Trophoblast cell (in vitro differentiated cells and primary cell): ENCODE measurements around the gene ZNF488.

Experiments
- DNase-seq, 2 donors: peaks; one replicate each; pipeline ENCODE4 v3.0.0-alpha.2; 2016
- H2AFZ ChIP-seq: 2 replicates; pipeline ENCODE4 v1.6.1; 2013; ENCODE audit warnings: low read length, moderate library complexity, mild to moderate bottlenecking; ENCODE audit not compliant: insufficient read depth, poor library complexity
- H2AK5ac ChIP-seq: 2 replicates; pipeline ENCODE4 v1.6.1; 2013; ENCODE audit warnings: mild to moderate bottlenecking, low read length
- H2BK120ac ChIP-seq: 2 replicates; pipeline ENCODE4 v1.6.1; 2013; ENCODE audit warnings: low read length, mild to moderate bottlenecking, moderate library complexity; ENCODE audit not compliant: insufficient read depth, poor library complexity
- H2BK12ac ChIP-seq: 2 replicates; pipeline ENCODE4 v1.6.1; 2013; ENCODE audit warnings: mild to moderate bottlenecking, low read length, moderate library complexity
- H2BK5ac ChIP-seq: 2 replicates; pipeline ENCODE4 v1.6.1; 2013; ENCODE audit warnings: low read length, low read depth, moderate library complexity, mild to moderate bottlenecking; ENCODE audit not compliant: poor library complexity
- H3K14ac ChIP-seq: 2 replicates; pipeline ENCODE4 v1.6.1; 2013; ENCODE audit warnings: mild to moderate bottlenecking, low read length
- H3K18ac ChIP-seq: 2 replicates; pipeline ENCODE4 v1.6.1; 2013; ENCODE audit warnings: mild to moderate bottlenecking, low read length
- H3K23ac ChIP-seq: 2 replicates; pipeline ENCODE4 v1.6.1; 2013; ENCODE audit warnings: low read length
- H3K27ac ChIP-seq: 2 replicates; pipeline ENCODE4 v1.5.1; 2013; ENCODE audit warnings: low read depth, mild to moderate bottlenecking, inconsistent platforms, low read length, moderate library complexity
- H3K27me3 ChIP-seq: 2 replicates; pipeline ENCODE4 v1.6.1; 2013; ENCODE audit warnings: inconsistent platforms, mild to moderate bottlenecking, low read length, moderate library complexity; ENCODE audit not compliant: insufficient read depth
- H3K36me3 ChIP-seq, 2 experiments: 1 replicate in 1 of 2; 2 replicates in 1 of 2; pipeline ENCODE4 v1.6.1; 2013; ENCODE audit warnings: low read length in 2 of 2, mild to moderate bottlenecking in 2 of 2, moderate library complexity in 1 of 2; ENCODE audit not compliant: insufficient read depth in 2 of 2, control insufficient read depth in 1 of 2
- H3K4ac ChIP-seq: 2 replicates; pipeline ENCODE4 v1.6.1; 2013; ENCODE audit warnings: low read depth, mild to moderate bottlenecking, low read length, moderate library complexity
- H3K4me1 ChIP-seq, 2 experiments: 1 replicate in 1 of 2; 2 replicates in 1 of 2; pipeline ENCODE4 v1.6.1; 2013; ENCODE audit warnings: low read length in 2 of 2, mild to moderate bottlenecking in 2 of 2, moderate library complexity in 1 of 2; ENCODE audit not compliant: insufficient read depth in 2 of 2, control insufficient read depth in 1 of 2
- H3K4me2 ChIP-seq: 2 replicates; pipeline ENCODE4 v1.6.1; 2013; ENCODE audit warnings: inconsistent platforms, mild to moderate bottlenecking, low read length, moderate library complexity
- H3K4me3 ChIP-seq: 2 replicates; pipeline ENCODE4 v1.5.1; 2013; ENCODE audit warnings: mild to moderate bottlenecking, low read depth, low read length, inconsistent platforms
- H3K79me1 ChIP-seq: one replicate; pipeline ENCODE4 v1.6.1; 2013; ENCODE audit warnings: low read length
- H3K79me2 ChIP-seq: 2 replicates; pipeline ENCODE4 v1.6.1; 2013; ENCODE audit warnings: low read length, mild to moderate bottlenecking; ENCODE audit not compliant: control insufficient read depth, insufficient read depth, poor library complexity
- H3K9ac ChIP-seq: 2 replicates; pipeline ENCODE4 v1.6.1; 2013; ENCODE audit warnings: mild to moderate bottlenecking, low read length
- H3K9me3 ChIP-seq: 2 replicates; pipeline ENCODE4 v1.6.1; 2013; ENCODE audit warnings: low read depth, mild to moderate bottlenecking, control low read depth, inconsistent platforms, low read length; ENCODE audit not compliant: insufficient read depth
- H4K12ac ChIP-seq: 2 replicates; pipeline ENCODE4 v1.6.1; 2013; ENCODE audit warnings: low read depth, mild to moderate bottlenecking, low read length, moderate library complexity
- H4K8ac ChIP-seq: 2 replicates; pipeline ENCODE4 v1.6.1; 2013; ENCODE audit warnings: low read depth, mild to moderate bottlenecking, low read length, moderate library complexity
- H4K91ac ChIP-seq: one replicate; pipeline ENCODE4 v1.6.1; 2013; ENCODE audit warnings: low read depth, mild to moderate bottlenecking, low read length, moderate library complexity
- WGBS: extraction: QIAGEN DNeasy Blood & Tissue Kit; methylation state at CpG from one replicate; pipeline ENCODE4 v1.1.7; 2013; ENCODE audit warnings: missing lambda C conversion rate; ENCODE audit not compliant: insufficient read length, insufficient coverage; ENCODE audit errors: extremely low coverage; 5-methylcytosine and 5-hydroxymethylcytosine counted together

The ZNF488 gene

DNA sequence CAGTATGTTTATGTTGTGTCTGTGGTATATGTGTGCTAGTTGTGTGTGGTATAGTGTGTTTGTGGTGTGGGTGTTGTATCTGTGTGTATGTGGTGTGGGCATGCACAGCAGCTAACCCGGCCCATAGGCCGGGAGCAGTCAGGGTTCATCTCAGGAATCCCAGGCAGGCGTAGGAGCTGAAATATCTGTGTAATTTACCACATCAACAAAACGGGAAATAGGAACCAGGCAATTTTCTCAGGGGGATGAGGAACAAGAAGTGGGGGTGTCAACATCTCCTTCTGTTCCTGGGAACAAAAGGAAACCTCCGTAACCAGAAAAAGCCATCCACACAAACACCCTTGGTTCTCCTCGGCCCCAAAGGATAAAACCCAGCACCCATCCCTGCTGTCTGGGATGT, 24.5 kb upstream of the ZNF488 start:
- Histone ChIP-seq H4K91ac (peak overlapping the region; percentile 63), H2AK5ac (no peak overlapping the region), H3K4me2 (no peak overlapping the region), H3K79me2 (peaks cover 6% of the 10 kb centered on the region), H4K12ac (no peak overlapping the region), H4K8ac (no peak overlapping the region), H3K4me3 (no peak overlapping the region), H3K27me3 (no peaks in the 10 kb centered on the region), H2BK120ac (no peak overlapping the region), H3K36me3 (peaks cover 0 to 2% of the 10 kb centered on the region in 2 experiments), H3K18ac (no peak overlapping the region), H2BK5ac (no peak overlapping the region), H3K23ac (no peak overlapping the region), H3K9me3 (peaks cover 2% of the 10 kb centered on the region), H3K79me1 (peaks cover 38% of the 10 kb centered on the region), H3K4ac (no peak overlapping the region), H3K14ac (peak overlapping the region; percentile 11), H3K9ac (no peak overlapping the region), H3K4me1 (peaks cover 38 to 40% of the 10 kb centered on the region in 2 experiments), H2BK12ac (no peak overlapping the region), H2AFZ (no peak overlapping the region), H3K27ac (no peak overlapping the region)
- no CpG with 5 or more reads among the region's 6 CpGs for WGBS
- no peak for DNase-seq

DNA sequence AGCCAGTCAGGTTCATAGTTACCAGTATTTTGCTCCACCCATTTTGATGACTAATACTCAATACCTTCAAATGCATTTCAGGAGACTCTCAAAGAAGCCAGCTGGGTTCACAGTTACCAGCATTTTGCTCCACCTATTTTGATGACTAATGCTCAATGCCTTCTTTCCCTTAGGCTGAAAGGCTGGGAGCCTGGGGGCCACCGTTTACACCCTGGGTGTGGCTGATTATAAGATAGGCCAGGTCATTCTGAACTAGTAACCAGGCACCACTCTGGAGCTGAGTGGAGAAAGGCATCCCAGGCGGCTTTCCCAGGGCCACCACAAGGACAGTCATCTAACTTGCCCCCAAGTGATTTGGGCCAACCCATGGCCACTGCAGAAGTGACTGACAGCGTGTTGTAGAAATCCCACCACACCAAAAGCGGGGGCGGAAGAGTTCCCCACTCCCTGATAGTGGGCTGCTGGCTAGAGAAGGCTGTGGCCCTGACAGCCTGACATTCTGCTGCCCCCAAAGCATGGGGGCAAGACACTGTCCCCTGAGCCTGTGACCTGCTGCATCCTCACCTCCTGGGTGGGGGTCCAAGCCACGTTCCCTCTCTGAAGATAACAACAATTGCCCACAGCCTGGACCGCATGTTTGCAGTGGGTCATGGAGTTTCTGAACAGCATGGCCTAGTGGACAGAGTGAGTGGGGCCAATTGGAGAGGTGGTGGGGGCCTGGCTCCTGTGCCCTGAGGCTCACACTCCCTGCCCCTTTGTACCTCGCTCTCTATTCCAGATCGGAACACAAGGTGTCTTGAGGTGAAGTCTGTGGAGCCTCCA, 23.0 kb upstream of the ZNF488 start:
- Histone ChIP-seq H3K4me2 (peak overlapping the region; percentile 31), H3K27me3 (no peaks in the 10 kb centered on the region), H3K23ac (no peak overlapping the region), H3K36me3 (peaks cover 0 to 2% of the 10 kb centered on the region in 2 experiments), H3K79me1 (peaks cover 52% of the 10 kb centered on the region), H3K4ac (peak overlapping the region; percentile 24), H3K14ac (peak overlapping the region; percentile 61), H3K9ac (no peak overlapping the region), H2BK5ac (peak overlapping the region; percentile 37), H3K9me3 (peaks cover 2% of the 10 kb centered on the region), H4K12ac (no peak overlapping the region), H3K27ac (peak overlapping the region; percentile 66), H3K79me2 (peaks cover 13% of the 10 kb centered on the region), H2BK12ac (peak overlapping the region; percentile 26), H4K8ac (peak overlapping the region; percentile 10), H3K4me3 (peak overlapping the region; percentile 35), H3K4me1 (peaks cover 51 to 55% of the 10 kb centered on the region in 2 experiments), H3K18ac (peak overlapping the region; percentile 83), H2AFZ (peak overlapping the region; percentile 19), H4K91ac (peak overlapping the region; percentile 93), H2AK5ac (peak overlapping the region; percentile 81), H2BK120ac (peak overlapping the region; percentile 85)
- WGBS: no CpG with 5 or more reads among the region's 9 CpGs
- DNase-seq: peak; percentile 96 to 99

DNA sequence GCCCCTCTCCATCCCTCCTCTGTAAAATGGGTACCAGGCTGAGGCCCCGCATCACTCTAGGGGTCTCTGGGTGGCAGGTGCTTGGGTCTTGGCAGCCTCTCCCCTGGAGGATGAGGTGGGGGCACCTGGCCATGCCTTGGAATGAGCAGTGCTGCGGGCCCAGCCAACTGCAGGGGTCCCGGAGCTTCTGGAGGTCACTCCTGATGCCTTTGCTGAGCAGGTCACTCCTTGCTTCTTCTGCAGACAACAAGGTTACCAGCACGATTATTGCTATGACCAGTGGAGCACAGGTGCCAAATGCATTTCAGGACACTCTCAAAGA, 22.4 kb upstream of the ZNF488 start:
- Histone ChIP-seq H3K9ac (no peak overlapping the region), H3K27ac (peak overlapping the region; percentile 54)

DNA sequence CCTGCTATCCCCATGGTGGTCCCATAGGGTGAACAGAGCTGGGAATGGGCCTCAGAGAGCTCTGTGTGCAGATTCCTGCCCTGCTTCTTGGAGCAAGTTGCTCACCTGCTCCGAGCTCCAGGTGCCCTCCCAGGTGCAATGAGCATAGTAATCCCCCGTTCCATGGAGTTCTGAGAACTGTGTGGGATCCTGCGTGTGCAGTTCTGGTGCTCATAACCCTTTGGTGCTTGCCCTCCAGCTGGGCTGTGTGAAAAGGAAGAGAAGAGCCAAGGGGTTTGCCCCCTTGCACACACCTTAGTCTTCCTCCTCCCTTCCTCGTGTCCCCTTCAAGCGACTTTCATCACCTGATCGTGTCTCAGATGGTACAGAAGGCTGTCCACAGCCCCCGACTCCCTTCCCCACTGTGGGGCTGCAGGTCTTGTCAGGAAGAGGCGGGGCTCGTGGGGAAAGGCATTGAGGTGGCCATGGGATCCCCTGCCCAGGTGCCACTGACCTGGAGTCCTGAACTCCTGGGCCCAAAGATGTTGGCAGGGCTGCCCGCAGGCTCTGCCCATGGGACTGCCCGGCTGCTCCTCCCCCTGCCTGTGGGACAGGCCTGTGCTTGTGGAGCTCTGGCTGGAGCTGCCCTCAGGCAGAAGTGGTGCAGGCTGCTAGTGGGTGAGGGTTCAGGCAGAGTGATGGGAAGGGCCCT, 21.9 kb upstream of the ZNF488 start:
- peak overlapping the region; percentile 54 for H3K27ac ChIP-seq
- no peak overlapping the region for H3K4me3 ChIP-seq
- no peak overlapping the region for H3K9ac ChIP-seq
- peak overlapping the region; percentile 34 for H2BK12ac ChIP-seq
- H3K4me1 ChIP-seq: peaks cover 59 to 62% of the 10 kb centered on the region in 2 experiments
- H3K27me3 ChIP-seq: no peaks in the 10 kb centered on the region
- H2BK120ac ChIP-seq: peak overlapping the region; percentile 78
- peak overlapping the region; percentile 31 for H4K8ac ChIP-seq
- H2AFZ ChIP-seq: peak overlapping the region; percentile 0
- DNase-seq: peak in 1 of 2 donors; percentile 38
- WGBS: no CpG with 5 or more reads among the region's 11 CpGs
- H4K12ac ChIP-seq: no peak overlapping the region
- H2BK5ac ChIP-seq: peak overlapping the region; percentile 37
- H3K14ac ChIP-seq: peak overlapping the region; percentile 44
- H4K91ac ChIP-seq: peak overlapping the region; percentile 80
- no peak overlapping the region for H3K23ac ChIP-seq
- H3K79me1 ChIP-seq: peaks cover 61% of the 10 kb centered on the region
- peaks cover 2% of the 10 kb centered on the region for H3K9me3 ChIP-seq
- peaks cover 14% of the 10 kb centered on the region for H3K79me2 ChIP-seq
- no peak overlapping the region for H3K4me2 ChIP-seq
- H2AK5ac ChIP-seq: peak overlapping the region; percentile 33
- peaks cover 0 to 2% of the 10 kb centered on the region in 2 experiments for H3K36me3 ChIP-seq
- H3K4ac ChIP-seq: no peak overlapping the region
- H3K18ac ChIP-seq: peak overlapping the region; percentile 65

More for the DNA sequence above, 22.4 kb upstream of the ZNF488 start:
- peaks cover 55 to 59% of the 10 kb centered on the region in 2 experiments for H3K4me1 ChIP-seq
- peak overlapping the region; percentile 34 for H2BK12ac ChIP-seq
- H2BK120ac ChIP-seq: peak overlapping the region; percentile 78
- no peak overlapping the region for H3K4ac ChIP-seq
- no peak for DNase-seq
- H3K36me3 ChIP-seq: peaks cover 0 to 2% of the 10 kb centered on the region in 2 experiments
- peaks cover 2% of the 10 kb centered on the region for H3K9me3 ChIP-seq
- H4K8ac ChIP-seq: peak overlapping the region; percentile 31
- no peaks in the 10 kb centered on the region for H3K27me3 ChIP-seq
- peak overlapping the region; percentile 80 for H4K91ac ChIP-seq
- peak overlapping the region; percentile 37 for H2BK5ac ChIP-seq
- peak overlapping the region; percentile 44 for H3K14ac ChIP-seq
- no CpG with 5 or more reads among the region's 4 CpGs for WGBS
- H3K79me2 ChIP-seq: peaks cover 14% of the 10 kb centered on the region
- H3K18ac ChIP-seq: peak overlapping the region; percentile 65
- H3K4me2 ChIP-seq: no peak overlapping the region
- no peak overlapping the region for H2AFZ ChIP-seq
- peaks cover 56% of the 10 kb centered on the region for H3K79me1 ChIP-seq
- no peak overlapping the region for H3K23ac ChIP-seq
- no peak overlapping the region for H3K4me3 ChIP-seq
- H2AK5ac ChIP-seq: peak overlapping the region; percentile 33
- no peak overlapping the region for H4K12ac ChIP-seq
